Amygdala (tissue), 56 donors: ENCODE data around the gene DENND4B.
A peak's percentile ranks its signal among the peaks of the same experiment; 100 is the strongest.
"Not testable (repeated sequence)": the region's sequence is repeated elsewhere in the genome, so short reads cannot be mapped to it uniquely, and the experiment has no call there.

Experiments
- DNase-seq, 56 donors: peaks; one replicate each; lab custom pipeline; 2025; lab: John Stamatoyannopoulos, UW

DENND4B gene

GRCh38 chr1:153891042-153891441 is 55.5 kb downstream of the DENND4B start:
- DNase-seq, result not testable (repeated sequence)

DNA sequence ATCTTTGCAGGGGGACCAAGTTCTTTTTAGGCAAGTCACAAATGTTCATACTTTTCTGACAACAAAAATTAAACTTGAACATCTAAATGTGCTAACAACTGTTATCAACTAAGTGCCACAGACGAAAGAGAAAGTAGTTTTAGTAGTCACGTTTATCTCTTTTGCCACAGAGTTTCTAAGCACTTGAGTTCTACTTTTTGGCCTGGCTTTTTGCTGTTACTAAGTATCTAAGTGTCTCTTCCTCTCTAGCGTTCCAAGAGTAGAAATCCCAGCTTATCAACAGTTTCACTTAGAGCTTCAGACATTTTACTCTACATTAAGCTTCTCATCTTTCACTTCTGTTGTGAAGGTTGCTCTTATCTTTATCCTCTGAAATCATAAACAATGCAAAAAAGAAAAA is 58.0 kb downstream of the DENND4B start:
- DNase-seq, result no peak

GRCh38 chr1:153886127-153886526 is 60.4 kb downstream of the DENND4B start:
- DNase-seq, result no peak

GRCh38 chr1:153883223-153883622 is 63.3 kb downstream of the DENND4B start:
- DNase-seq, result no peak

DNA sequence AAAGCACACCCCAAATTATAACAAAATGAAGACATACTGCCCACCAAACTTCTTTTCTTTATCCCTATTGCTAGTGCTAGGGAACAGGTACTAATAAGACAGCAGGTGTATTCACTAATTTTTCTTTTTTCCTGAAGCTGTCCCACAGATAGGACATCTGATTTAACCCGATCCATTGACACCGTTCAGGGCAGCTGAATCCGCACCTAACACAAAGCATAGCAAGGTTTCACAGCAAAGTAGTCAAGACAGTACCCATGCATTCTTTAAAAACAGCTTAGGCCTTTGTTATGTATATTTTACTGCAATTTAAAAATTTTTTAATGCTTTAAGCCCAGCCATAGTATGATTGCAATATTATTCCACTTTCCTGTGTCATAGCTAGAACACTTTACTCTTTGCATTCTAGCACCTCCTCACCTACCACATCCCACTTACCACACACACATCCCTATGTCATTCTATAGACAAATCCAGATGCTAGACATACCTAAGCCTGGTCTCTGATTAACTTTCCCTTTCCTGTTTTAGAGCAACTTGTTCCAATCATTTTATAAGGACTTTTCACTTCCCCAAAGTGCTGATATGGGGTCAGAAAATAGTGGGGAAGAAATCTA is 64.1 kb downstream of the DENND4B start:
- DNase-seq, result no peak

DNA sequence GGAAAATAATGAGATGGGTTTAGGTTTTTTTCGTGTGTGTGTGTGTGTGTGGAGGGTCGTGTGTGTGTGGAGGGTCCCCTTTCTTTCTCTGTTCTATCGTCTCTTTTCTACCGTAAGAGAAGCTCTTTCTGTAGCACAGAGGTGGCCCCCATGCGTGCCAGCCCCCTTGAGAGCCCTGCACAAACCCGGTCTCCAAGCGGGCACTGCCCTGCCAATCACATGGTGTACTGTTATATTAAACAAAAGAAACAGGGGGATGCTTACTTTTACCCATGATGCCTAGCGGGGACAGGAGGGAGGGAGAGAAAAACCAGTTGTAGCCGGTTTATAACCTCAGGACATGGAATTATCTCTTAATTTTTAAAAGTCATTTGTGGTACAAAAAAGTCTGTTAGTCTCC is 64.8 kb downstream of the DENND4B start:
- DNase-seq, result peak in 10 of 56 donors; percentile 0 to 23 (median 6)

- DNase-seq, result peak; percentile 19 to 96 (median 80)
Measured at GRCh38 chr1:153880962-153881361, 65.6 kb downstream of the DENND4B start.

DNA sequence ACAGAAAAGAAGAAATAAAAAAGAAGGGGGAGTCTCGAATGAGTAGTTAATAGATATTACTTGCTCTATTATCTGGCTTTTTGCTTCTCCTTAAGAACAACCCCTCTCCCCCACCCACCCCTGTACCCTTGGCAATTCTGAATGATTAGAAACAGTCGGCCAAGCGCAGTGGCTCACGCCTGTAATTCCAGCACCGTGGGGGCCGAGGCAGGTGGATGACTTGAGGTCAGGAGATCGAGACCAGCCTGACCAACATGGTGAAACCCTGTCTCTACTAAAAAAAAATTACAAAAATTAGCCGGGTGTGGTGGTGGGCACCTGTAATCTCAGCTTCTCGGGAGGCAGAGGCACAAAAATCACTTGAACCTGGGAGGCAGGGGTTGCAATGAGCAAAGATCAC is 66.5 kb downstream of the DENND4B start:
- no peak for DNase-seq
